RPMI7951 (cell line): ENCODE data around the gene PRRC2B. TPM values are rescaled to one million over a fixed set of nuclear protein-coding genes. Genes with fewer than 3 reads are reported as not detected.
"Not testable (repeated sequence)": the region's sequence is repeated elsewhere in the genome, so short reads cannot be mapped to it uniquely, and the experiment has no call there.

Experiments
- DNase-seq: peaks from one replicate; pipeline ENCODE4 v3.0.0-alpha.2; 2012; ENCODE audit warnings: low read depth
- total RNA-seq: library from RNA; depleted of rRNA; stranded (reverse); fragments of >200 nt; shearing (Covaris generic); gene quantifications from 2 replicates; pipeline ENCODE4 v1.2.3, GENCODE V29; 2014; rRNA removed

The PRRC2B gene
- total RNA-seq, result 17.4 and 30.6 TPM in 2 replicates

GRCh38 chr9:131393622-131394463 lies at the start of gene PRRC2B:
Gene PRRC2B, plus strand, starts transcription at chr9:131394086. Its CDS starts 36,059 bp downstream, at chr9:131430145.
- peak; percentile 75 for DNase-seq

GRCh38 chr9:131344931-131345535 lies 48.9 kb upstream of the PRRC2B start:
- not testable (repeated sequence) for DNase-seq

GRCh38 chr9:131346559-131346958 lies 47.3 kb upstream of the PRRC2B start:
- no peak for DNase-seq

GRCh38 chr9:131347376-131348020 lies 46.4 kb upstream of the PRRC2B start:
- no peak for DNase-seq

- DNase-seq, result no peak
Measured at GRCh38 chr9:131348631-131349521, 45.0 kb upstream of the PRRC2B start.

- DNase-seq, result no peak
Measured at GRCh38 chr9:131349522-131349880, 44.4 kb upstream of the PRRC2B start.

- peak; percentile 71 for DNase-seq
Measured at GRCh38 chr9:131349881-131350563, 43.9 kb upstream of the PRRC2B start.

GRCh38 chr9:131356479-131356878 lies 37.4 kb upstream of the PRRC2B start:
- DNase-seq, result not testable (repeated sequence)

- DNase-seq, result no peak
Measured at GRCh38 chr9:131358556-131358955, 35.3 kb upstream of the PRRC2B start.

- no peak for DNase-seq
Measured at GRCh38 chr9:131361202-131361833, 32.6 kb upstream of the PRRC2B start.

- DNase-seq, result no peak
Measured at GRCh38 chr9:131365546-131365945, 28.3 kb upstream of the PRRC2B start.

GRCh38 chr9:131366761-131367401 lies 27.0 kb upstream of the PRRC2B start:
- peak; percentile 56 for DNase-seq

- no peak for DNase-seq
Measured at GRCh38 chr9:131367450-131367849, 26.4 kb upstream of the PRRC2B start.

GRCh38 chr9:131370638-131371037 lies 23.2 kb upstream of the PRRC2B start:
- DNase-seq, result no peak

GRCh38 chr9:131372599-131372973 lies 21.3 kb upstream of the PRRC2B start:
- DNase-seq, result not testable (repeated sequence)

- DNase-seq, result not testable (repeated sequence)
Measured at GRCh38 chr9:131374638-131375037, 19.2 kb upstream of the PRRC2B start.

GRCh38 chr9:131379056-131379455 lies 14.8 kb upstream of the PRRC2B start:
- peak; percentile 25 for DNase-seq

GRCh38 chr9:131382850-131383729 lies 10.8 kb upstream of the PRRC2B start:
- peak; percentile 61 for DNase-seq

- no peak for DNase-seq
Measured at GRCh38 chr9:131385296-131385695, 8.6 kb upstream of the PRRC2B start.
